Tibial artery (tissue), 4 donors: Measurements from ENCODE around the gene MPRIP.

ENCODE experiments used
- DNase-seq, 2 donors: peaks; one replicate each; pipeline ENCODE4 v3.0.0-alpha.2; 2019
- H3K27ac ChIP-seq, 2 donors: fragments of 200-600 bp; sonication (generic) in 1 of 2; 1 replicate in 1 of 2; 2 replicates in 1 of 2; pipeline ENCODE4 v1.5.1; 2018 to 2019; ENCODE audit warnings: mild to moderate bottlenecking in 1 of 2
- H3K27me3 ChIP-seq, 2 donors: fragments of 200-600 bp; sonication (generic) in 1 of 2; one replicate each; pipeline versions ENCODE4 v1.5.1 to v1.6.0; 2016 to 2019
- H3K36me3 ChIP-seq, 3 donors: fragments of 200-600 bp; sonication (generic) in 2 of 3; one replicate each; pipeline ENCODE4 v1.5.1; 2016 to 2019; ENCODE audit warnings: mild to moderate bottlenecking in 2 of 3
- H3K4me1 ChIP-seq, 4 donors: fragments of 200-600 bp; sonication (generic) in 2 of 4; 1 replicate in 3 of 4; 2 replicates in 1 of 4; pipeline ENCODE4 v1.5.1; 2016 to 2019
- H3K4me3 ChIP-seq, 2 donors: fragments of 200-600 bp; sonication (generic) in 1 of 2; 1 replicate in 1 of 2; 2 replicates in 1 of 2; pipeline ENCODE4 v1.5.1; 2018 to 2019; ENCODE audit warnings: mild to moderate bottlenecking in 2 of 2
- H3K9me3 ChIP-seq, 3 donors: fragments of 200-600 bp; sonication (generic) in 1 of 3; one replicate each; pipeline ENCODE4 v1.5.1; 2016 to 2019
- CTCF ChIP-seq, 2 experiments: fragments of 200-600 bp in 1 of 2; fragments of 450-650 bp in 1 of 2; IDR thresholded peaks; one replicate each; pipeline ENCODE4 v1.5.1; 2017 to 2019; ENCODE audit warnings: antibody characterized with exemption in 2 of 2, mild to moderate bottlenecking in 1 of 2, moderate library complexity in 1 of 2
- intact Hi-C: fragments of 100-400 bp; cut with DNase I; formaldehyde crosslinking; loops from one replicate; pipeline ENCODE4 v1.15.0; 2023; ENCODE audit warnings: low total_unique reads

MPRIP gene

GRCh38 chr17:17200831-17201230, 158.6 kb downstream of the MPRIP start:
- no peak overlapping the region for H3K27ac ChIP-seq
- no peak for TF ChIP-seq CTCF (IDR thresholded peaks at IDR 0.05)
- H3K4me1 ChIP-seq: peaks cover 6 to 33% (median 29%) of the 10 kb centered on the region in 4 donors
- no peak for DNase-seq
- no peaks in the 10 kb centered on the region for H3K27me3 ChIP-seq
- no peak overlapping the region for H3K4me3 ChIP-seq
- intact Hi-C loops: loop anchor here (10.0 kb wide), 2 partner anchors 166 to 196 kb away; no protein-coding TSS in a partner anchor
- H3K36me3 ChIP-seq: peaks cover 0 to 11% (median 0%) of the 10 kb centered on the region in 3 donors
- no peaks in the 10 kb centered on the region for H3K9me3 ChIP-seq

- intact Hi-C loops: loop anchor here (10.0 kb wide), 2 partner anchors 166 to 196 kb away; no protein-coding TSS in a partner anchor
- no peak overlapping the region for H3K27ac ChIP-seq
Observed at GRCh38 chr17:17201271-17201670, 159.0 kb downstream of the MPRIP start.

GRCh38 chr17:17201907-17202306, 159.7 kb downstream of the MPRIP start:
- intact Hi-C loops: loop anchor here (10.0 kb wide), 2 partner anchors 167 to 197 kb away; no protein-coding TSS in a partner anchor

More at GRCh38 chr17:17201271-17201670, 159.0 kb downstream of the MPRIP start:
- peaks cover 6 to 37% (median 33%) of the 10 kb centered on the region in 4 donors for H3K4me1 ChIP-seq
- H3K9me3 ChIP-seq: no peaks in the 10 kb centered on the region
- H3K27me3 ChIP-seq: no peaks in the 10 kb centered on the region
- H3K4me3 ChIP-seq: no peak overlapping the region
- no peak for TF ChIP-seq CTCF (IDR thresholded peaks at IDR 0.05)
- DNase-seq: no peak
- peaks cover 0 to 11% (median 0%) of the 10 kb centered on the region in 3 donors for H3K36me3 ChIP-seq

GRCh38 chr17:17203173-17203730, 161.0 kb downstream of the MPRIP start:
- H3K27me3 ChIP-seq: no peaks in the 10 kb centered on the region
- H3K4me3 ChIP-seq: no peak overlapping the region
- peaks cover 0 to 11% (median 0%) of the 10 kb centered on the region in 3 donors for H3K36me3 ChIP-seq
- TF ChIP-seq CTCF (IDR thresholded peaks at IDR 0.05): no peak
- no peaks in the 10 kb centered on the region for H3K9me3 ChIP-seq
- peak overlapping the region; percentile 75 to 76 for H3K27ac ChIP-seq
- H3K4me1 ChIP-seq: peaks cover 6 to 44% (median 39%) of the 10 kb centered on the region in 4 donors
- DNase-seq: no peak
- intact Hi-C loops: loop anchor here (10.0 kb wide), 2 partner anchors 168 to 198 kb away; no protein-coding TSS in a partner anchor

More at GRCh38 chr17:17201907-17202306, 159.7 kb downstream of the MPRIP start:
- H3K4me1 ChIP-seq: peaks cover 6 to 44% (median 39%) of the 10 kb centered on the region in 4 donors
- no peak overlapping the region for H3K27ac ChIP-seq
- TF ChIP-seq CTCF (IDR thresholded peaks at IDR 0.05): no peak
- H3K27me3 ChIP-seq: no peaks in the 10 kb centered on the region
- H3K4me3 ChIP-seq: no peak overlapping the region
- H3K9me3 ChIP-seq: no peaks in the 10 kb centered on the region
- no peak for DNase-seq
- peaks cover 0 to 11% (median 0%) of the 10 kb centered on the region in 3 donors for H3K36me3 ChIP-seq

GRCh38 chr17:17204041-17204591, 161.9 kb downstream of the MPRIP start:
- H3K27ac ChIP-seq: peak overlapping the region; percentile 75 to 76
- H3K4me1 ChIP-seq: peaks cover 6 to 44% (median 39%) of the 10 kb centered on the region in 4 donors
- H3K36me3 ChIP-seq: peaks cover 0 to 11% (median 0%) of the 10 kb centered on the region in 3 donors
- H3K4me3 ChIP-seq: peak overlapping the region in 1 of 2 donors; percentile 6
- intact Hi-C loops: loop anchor here (10.0 kb wide), 2 partner anchors 169 to 199 kb away; no protein-coding TSS in a partner anchor
- no peaks in the 10 kb centered on the region for H3K27me3 ChIP-seq
- no peaks in the 10 kb centered on the region for H3K9me3 ChIP-seq
- TF ChIP-seq CTCF (IDR thresholded peaks at IDR 0.05): no peak
- peak; percentile 52 to 87 for DNase-seq
